GOT3 (cell line): Measurements from ENCODE around the gene SECTM1.

Experiments
- DNase-seq: peaks from one replicate; lab custom pipeline; 2025; ENCODE audit warnings: mixed read lengths; lab: John Stamatoyannopoulos, UW

SECTM1 gene

DNA sequence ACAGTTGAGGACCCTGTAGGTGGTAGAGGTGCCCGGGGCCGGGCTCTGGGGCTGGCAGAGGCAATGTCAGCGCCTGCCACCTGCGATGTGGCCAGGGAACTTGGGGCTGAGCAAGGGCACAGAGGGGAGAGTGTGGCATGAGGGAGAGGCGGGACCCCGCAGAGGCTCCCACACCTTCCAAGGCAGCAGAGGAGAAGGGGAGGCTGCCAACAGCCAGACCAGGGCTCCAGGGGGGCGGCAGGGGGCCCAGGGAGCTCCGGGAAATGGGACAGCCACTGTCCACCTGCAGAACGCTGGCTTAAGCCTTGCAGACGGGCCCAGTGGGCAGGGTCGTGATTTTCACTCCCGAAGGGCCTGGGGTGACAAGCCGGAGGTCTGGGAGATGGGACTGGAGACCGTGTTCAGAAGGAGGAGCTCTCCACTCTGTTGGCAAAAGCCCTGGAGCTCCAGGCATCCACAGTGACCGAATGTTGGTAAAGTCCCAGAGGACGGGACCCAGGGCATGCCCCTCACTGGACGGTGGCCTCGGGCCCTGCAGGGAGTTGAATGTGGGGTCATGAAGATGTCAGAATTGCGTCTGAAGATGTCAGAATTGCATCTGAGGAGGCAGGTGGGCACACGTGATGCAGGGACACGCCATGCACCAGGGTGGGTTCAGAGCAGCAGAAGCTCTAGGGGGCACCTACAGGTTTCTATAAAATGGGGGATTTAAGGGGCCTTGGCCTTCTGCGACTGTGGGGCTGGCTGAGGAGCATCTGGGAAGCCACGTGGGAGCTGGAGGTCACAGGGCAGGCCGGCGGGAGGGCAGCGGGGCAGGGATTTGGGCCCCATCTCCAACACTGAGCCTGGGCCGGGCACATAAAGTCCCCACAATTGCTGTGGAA lies 34.8 kb downstream of the SECTM1 start:
- DNase-seq: no peak

DNA sequence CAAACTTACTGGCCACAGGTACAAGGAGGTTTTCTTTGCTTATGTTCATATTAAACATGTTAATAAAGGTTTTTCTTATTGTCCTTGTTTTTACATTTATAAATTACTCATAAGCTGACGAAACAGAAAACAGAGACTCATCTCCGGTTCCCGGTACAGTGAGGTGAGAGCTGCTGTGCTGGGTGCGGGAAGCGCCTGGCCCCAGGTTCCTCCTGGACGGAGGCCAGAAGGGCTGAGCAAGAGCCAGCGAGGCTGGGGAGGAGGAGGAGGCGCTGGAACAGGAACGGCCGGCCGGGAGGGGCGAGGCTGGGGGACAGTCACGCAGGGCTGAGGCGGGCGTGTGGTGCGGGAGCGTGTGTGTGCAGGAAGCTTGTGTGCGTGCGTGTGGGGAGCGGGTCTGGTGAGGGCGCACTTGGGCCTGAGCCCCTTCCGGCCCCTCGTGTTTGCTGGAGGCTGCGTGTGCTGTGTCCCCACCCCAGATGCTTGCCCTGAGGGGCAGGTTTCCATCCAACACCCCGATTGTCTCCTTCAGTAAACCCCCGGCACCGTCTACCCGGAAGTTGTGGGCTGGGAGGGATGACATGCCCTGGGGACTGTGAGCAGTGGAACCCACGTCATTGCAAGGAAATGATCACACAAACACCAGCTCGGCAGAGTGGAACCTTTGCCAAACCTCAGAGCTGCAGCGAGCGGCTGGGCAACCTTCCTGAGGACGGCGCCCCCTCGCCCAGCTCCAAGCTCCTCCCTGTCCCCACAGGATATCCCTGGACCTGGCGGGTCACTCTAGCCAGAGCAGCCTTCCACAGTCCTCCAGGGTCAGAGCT lies 35.6 kb downstream of the SECTM1 start:
- peak; percentile 56 for DNase-seq

DNA sequence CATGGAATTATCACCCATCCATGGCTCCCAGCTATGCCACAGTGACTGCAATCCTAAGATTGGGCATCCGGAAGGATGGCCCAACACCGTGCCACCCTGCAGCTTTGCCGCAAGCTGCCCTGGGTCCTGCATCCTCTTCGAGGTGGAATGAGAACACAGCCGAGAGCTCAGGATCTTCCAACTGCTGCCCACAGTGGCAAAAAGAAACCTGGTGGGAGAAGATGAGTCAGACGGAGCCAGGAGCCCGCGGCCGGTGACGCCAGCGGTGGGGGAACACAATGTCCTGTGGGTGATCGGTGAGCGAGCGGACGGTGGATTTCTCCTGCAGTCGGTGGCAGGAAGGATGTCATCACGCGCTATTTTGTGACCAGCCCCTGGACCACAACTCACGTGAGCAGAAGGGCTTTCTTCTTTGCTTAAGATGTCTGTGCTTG lies 36.3 kb downstream of the SECTM1 start:
- DNase-seq: peak; percentile 46

DNA sequence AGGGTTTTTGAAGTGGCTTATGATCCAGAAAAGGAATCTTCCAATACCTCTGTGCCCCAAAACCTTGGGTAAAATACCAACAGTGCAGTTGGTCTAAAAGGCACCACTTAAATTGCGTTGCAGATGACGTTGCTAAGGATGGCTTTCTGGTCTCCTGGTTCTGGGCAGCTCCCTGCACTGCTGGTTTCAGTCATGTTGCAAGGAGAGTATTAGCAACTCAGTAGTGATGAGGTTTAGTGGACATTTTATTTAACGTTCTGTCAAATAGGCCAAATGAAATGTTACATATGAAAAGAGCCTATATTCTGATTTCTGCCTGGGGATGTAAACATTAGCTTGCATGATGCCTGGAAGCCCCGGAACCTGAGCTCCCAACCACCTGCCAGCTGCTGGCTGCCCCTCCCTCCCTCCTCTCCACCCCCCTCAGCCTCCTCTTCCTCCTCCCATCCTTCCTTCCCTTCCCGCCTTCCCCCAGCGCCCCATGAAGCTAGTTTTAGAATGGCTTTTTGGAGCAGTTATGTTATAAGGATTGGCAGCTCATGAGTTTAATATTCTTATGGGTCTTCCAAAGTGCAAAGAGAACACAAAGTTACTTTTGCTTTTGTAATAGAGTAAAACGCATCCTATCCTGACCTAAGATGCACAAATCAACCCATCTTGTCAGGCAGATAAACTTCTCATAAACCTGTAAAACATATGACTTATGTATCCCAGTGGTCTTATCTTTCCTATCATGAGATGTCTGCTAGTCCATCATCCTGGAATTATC lies 36.9 kb downstream of the SECTM1 start:
- DNase-seq: no peak

DNA sequence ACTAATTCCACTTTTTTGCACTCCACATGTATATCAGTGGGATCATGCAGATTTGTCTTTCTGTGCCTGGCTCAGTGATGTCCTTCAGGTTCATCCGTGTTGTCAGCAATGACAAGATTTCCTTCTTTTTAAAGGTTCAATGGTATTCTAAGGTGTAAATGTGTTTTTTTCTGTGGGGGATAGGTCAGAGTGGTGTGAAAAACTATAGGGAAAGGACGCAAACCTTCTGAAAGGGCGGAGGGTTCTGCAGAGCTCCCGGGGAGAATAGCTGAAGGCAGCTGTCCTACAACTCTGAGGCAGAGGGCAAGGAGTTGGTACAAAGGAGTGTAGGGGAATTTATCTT lies 38.1 kb downstream of the SECTM1 start:
- DNase-seq: no peak

DNA sequence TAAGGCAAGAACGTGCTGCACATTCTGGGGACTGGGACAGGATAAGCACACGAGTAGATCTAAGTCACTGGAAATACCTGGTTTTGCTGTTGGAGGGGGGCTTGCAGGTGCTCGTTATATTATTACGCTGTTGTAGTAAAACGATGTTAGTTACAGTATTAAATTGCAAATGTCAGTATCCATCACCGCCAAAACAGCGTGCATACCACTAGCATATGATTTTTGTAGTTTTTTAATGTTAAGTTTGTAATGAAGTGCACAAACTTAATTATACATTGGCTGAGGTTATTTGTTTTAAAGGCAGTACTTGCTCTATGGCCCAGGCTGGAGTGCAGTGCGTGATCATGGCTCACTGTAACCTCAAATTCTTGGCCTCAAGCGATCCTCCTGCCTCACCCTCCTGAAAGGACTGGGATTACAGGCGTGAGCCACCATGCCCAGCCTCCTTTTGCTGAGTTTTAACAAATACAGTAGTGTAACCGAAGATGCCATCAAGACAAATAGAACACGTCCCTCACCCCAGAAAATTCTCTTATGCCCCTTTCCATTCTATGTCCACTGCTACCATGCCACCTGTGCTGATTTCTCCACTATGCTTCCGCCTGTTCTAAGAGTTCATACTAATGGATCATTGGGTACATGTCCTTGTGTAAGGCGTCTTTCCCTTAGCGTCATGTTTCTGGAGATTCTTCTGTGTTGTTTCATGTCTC lies 39.3 kb downstream of the SECTM1 start:
- no peak for DNase-seq

DNA sequence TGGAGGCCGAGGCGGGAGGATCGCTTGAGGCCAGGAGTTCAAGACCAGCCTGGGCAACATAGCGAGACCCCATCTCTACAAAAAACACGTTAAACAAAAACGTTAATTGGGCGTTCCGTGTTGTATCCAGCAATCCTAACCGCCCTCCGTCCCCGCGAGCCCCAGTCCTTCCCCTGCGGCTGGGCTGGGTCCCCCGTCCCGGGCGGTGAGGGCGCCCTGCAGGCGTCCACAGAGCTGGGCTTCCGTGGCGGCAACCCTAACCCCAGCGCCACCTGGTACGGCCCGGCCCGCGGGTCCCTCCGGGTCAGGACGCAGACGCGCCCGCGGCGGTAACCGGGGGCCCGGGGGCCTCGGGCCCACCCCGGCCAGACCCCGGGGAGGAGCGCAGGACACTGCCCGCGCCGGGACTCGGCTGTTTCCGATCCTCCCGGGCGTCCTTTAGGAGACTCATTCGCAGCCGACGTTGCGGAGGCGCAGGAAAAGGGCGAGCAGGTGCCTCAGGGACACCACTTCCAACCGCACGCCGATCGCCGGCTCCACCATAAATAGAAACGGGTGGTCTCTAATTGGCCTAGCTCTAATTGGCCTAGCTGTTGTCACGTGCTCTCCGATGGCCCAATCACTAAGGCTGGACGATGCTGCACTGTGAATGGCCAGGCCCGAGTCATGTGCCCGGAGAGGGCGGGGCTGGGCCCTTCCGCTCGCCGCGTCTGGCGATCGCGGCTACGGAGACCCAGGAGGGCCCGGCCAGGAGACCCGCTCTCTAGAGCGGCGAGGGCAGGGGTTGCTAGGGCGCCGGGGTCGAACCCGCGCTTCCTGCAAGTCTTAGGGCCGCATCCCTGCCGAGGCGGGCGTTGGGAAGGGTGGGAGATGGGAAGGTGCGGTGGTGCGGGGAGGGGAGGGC lies 41.1 kb downstream of the SECTM1 start:
- peak; percentile 53 for DNase-seq

DNA sequence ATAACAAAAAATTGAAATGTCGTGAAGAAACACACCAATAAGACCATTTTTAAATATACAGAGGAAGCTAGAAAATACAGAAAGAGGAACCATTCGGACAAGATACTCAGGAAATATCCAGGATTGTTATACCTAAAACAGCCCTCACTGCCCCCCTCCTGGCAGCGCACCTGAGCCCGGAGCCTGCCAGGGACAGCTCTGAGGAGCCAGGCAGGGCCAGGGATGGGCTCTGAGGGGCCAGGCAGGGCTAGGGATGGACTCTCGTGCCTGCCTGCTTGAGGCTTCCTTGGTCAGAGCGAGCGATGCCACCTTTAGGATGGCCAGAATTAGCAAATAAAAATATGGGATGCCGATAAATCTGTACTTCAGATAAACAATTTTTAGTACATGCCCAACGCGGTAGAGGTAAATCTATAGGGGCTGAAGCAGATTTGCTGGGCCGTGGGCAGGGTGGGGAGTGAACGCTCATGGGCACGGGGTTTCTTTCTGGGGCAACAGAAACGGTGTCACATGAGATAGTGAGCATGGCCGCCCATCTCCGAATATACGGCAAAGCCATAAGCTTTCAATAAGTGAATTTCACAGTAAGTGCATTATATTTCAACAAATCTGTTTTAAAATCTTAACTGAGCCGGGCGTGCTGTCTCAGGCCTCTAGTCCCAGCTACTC lies 41.9 kb downstream of the SECTM1 start:
- DNase-seq: no peak

DNA sequence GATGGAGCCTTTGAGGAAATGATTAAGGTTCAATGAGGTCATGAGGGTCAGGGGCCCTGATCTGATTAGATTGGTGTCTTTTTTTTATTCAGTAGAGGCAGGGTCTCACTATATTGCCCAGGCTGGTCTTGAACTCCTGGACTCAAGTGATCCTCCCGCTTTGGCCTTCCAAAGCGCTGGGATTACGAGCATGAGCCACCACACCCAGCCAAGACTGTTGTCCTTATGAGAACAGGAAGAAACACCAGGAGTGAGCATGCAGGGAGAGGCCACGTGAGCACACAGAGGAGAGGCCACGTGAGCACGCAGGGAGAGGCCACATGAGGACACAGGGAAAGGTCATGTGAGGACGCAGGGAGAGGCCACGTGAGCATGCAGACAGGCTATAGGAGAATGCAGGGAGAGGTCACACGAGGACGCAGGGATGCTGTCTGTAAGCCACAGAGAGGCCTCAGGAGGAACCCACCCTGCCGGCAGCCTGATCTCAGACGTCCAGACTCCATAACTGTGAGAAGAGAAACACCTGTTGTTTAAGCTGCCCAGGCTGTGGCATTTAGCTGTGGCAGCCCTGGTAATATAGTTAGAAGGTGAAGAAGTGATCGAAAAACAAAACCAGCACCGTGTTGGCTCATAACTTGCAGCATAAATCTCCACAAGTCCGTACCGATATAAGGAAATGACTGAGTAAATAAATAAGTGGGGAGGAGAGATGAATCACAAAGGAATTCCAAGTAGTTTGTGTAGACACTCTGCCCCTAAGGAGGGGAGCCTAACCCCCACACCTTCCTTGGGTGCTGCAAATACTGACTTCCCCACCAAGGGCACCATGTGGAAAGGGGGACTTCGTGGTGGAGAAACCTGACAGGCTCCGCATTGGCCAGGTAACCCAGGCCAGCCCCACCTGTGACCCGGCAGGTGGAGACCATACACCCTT lies 45.4 kb downstream of the SECTM1 start:
- peak; percentile 25 for DNase-seq

DNA sequence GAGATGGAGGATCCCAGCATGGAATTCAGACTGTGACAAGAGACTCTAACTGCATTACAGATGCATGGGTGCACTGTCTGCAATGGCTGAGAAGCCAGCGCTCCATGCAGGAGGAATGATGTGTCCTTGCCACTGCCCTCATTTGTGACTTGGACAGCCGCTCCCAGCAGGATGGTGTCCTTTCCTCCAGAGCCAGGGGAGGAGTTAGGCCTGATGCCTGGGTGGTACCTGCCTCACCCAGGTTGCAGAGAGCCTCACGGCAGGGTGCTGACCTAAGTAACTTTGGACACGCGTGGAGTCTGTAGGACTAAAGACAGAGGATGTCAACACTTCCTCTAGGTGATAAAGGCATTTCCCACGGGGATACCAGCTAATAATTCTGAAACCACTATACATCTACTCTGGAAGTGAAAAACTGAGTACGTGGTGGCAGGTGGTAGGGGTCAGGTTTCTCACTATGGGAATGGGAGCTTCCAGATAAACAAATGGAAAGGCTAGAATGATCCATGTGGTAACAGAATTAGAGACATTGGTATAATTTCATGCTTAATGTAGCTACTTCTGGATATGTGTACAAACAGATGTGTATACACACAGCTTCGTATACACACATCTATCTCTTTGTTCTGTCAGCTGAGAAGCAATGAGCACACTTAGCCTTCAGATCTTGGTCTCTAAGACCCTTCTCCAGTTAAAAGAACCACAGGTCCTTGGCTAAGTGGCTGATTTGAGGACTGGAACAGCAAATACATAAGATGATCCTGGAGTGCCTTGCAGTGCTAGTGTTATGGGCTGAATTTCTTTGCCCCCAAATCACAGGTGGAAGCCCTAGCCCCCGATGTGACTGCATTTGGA lies 46.3 kb downstream of the SECTM1 start:
- DNase-seq: no peak

DNA sequence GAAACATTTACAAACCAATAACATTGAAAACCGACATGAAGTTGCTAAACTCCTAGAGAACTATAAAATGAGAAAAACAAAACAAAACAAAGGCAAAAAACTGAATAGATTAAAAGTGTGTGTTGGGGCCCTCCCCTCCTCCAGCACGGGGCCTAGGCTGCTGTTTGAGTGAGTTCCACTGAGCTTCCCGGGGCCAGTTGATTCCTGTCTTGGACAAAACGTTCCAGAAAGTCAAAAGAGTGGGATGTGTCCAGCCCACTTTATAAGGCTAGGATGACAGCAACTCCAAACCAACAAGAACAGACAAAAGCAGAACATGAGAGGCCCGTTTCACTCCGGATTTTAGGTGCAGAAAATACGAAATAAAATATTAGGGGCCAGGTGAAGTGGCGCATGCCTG lies 48.4 kb downstream of the SECTM1 start:
- DNase-seq: no peak

DNA sequence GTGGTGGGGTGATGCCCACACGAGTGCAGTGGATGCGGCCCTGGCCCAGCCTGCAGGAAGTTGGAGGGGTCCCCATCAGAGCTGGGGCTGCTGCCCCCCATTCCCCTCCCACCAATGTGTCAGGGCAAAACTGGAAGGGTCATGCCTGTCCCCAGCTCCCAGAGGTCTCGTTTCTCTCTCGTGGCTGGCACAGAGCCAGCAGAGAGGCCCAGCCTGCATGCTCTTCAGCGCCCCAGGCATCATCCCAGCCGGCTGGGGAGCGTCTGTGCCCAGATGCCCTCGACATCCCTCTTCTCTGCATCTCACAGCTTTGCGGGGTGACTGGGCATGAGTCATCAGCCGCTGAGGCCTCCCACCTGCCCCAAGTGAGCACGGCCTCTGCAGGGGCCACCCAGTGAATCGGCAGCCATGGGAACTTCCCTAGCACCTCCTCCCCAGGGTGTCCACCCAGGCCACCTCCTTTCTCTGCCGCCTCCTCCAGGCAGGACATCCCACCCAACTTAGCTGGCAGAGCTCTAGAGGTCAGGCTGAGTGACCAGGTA lies 50.3 kb downstream of the SECTM1 start:
- DNase-seq: no peak

DNA sequence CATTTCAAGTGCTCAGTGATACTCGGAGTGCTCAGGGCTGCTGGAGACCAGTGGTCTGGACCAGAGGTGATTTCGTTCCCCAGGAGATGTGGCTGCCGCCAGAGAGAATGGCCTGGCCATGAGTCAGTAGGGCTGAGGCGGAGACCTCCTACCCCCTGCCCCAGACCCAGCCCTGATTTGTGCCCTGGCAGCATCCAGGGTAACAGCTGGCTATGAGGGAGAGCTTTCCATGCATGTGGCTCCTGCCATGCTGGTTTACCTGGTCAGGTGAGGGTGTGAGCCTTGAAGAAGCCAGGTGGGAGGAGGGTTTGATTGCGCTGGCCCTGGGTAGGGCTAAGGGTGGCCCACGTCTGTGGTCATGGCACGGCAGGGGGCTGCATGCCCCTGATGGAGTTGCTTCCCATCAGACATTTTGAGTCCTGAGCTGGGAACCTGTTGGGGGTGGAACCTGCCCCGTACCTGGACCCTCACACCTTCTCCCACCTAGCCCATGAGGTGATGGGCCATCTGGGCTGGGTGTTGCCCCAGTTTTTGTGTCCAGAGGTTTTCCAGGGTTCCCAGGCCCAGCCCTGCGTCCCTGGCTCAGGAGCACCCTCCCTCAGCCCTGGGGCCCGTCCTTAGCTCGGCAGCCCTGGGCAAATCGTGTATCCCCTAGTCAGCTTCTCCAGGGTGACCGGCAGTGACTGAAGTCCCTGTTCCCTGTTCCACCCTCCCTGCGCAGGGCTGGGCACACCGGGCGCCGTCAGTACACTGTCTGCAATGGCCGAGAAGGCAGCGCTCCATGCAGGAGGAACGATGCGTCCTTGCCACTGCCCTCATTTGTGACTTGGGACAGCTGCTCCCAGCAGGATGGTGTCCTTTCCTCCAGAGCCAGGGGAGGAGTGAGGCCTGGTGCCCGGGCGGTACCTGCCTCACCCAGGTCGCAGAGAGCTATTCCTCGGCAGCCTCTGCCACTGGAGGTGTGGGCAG lies 51.0 kb downstream of the SECTM1 start:
- no peak for DNase-seq

DNA sequence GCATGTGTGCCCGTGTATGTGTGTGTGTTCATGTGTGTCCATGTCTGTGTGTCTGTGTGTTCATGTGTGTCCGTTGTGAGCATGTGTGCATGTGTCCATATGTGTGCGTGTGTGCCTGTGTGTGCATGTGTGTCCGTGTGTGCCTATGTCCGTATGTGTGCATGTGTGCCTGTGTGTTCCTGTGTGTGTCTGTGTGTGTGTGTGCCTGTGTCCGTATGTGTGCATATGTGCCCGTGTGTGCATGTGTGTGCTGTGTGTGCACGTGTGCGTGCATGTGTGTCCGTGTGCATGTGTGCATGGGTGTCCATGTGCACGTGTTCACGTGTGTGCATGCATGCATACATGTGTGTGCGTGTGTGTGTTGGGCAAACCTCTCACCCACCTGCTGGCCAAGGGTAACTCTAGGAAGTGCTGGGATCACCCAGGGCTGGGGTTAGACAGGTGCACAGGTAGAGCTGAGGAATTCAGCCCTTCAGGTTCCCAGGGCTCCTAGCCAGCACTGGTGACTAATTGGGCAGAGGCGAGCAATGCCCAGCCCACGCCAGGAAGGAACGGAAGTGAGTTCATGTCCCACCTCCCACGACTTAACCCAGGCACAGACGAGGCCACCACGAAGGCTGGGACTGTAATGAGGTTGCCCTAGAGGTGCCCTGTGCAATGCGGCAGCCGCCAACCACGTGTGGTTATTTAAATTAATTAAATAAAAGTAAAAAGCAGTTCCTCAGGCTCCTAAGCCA lies 51.9 kb downstream of the SECTM1 start:
- no peak for DNase-seq

DNA sequence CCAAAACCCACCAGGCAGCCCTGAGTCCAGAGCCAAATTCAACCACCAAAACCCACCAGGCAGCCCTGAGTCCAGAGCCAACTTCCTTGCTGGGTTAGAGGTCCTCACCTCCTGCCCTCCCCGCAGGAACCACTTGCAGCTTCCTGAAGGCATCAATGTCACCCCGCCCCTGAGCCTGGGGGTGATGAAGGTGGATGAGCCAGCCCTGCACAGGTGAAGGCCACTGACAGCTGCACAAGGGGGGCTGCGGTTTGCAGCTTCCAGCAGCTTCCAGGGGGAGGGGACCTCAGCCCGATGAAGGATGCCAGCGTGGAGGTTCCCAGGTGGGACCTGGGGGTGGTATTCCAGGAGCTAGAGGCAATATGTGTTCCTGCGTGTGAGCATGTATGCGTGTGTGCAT lies 52.5 kb downstream of the SECTM1 start:
- no peak for DNase-seq

DNA sequence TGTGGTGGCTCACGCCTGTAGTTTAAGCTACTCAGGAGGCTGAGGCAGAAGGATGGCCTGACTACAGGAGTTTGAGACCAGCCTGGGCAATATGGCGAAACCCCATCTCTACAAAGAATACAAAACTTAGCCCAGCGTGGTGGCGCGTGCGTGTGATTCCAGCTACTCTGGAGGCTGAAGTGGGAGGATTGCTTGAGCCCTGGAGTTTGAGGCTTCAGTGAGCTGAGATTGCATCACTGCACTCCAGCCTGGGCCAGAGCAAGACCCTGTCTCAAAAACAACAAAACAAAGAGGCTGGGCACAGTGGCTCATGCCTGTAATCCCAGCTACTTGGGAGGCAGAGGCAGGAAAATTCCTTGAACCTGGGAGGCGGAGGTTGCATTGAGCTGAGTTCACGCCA lies 53.0 kb downstream of the SECTM1 start:
- no peak for DNase-seq
